Activated CD4-positive, alpha-beta T cell treated with anti-CD3 and anti-CD28 coated beads, Interleukin-2, amount 50 U/mL, for 16 hours (primary cell): Measurements from ENCODE around the gene RIOX2.
A peak's percentile ranks its signal among the peaks of the same experiment; 100 is the strongest.
"Not testable (repeated sequence)": the region's sequence is repeated elsewhere in the genome, so short reads cannot be mapped to it uniquely, and the experiment has no call there.

Source experiments
- DNase-seq: peaks from one replicate; pipeline ENCODE4 v3.0.0-alpha.2; 2020

RIOX2 gene

DNA sequence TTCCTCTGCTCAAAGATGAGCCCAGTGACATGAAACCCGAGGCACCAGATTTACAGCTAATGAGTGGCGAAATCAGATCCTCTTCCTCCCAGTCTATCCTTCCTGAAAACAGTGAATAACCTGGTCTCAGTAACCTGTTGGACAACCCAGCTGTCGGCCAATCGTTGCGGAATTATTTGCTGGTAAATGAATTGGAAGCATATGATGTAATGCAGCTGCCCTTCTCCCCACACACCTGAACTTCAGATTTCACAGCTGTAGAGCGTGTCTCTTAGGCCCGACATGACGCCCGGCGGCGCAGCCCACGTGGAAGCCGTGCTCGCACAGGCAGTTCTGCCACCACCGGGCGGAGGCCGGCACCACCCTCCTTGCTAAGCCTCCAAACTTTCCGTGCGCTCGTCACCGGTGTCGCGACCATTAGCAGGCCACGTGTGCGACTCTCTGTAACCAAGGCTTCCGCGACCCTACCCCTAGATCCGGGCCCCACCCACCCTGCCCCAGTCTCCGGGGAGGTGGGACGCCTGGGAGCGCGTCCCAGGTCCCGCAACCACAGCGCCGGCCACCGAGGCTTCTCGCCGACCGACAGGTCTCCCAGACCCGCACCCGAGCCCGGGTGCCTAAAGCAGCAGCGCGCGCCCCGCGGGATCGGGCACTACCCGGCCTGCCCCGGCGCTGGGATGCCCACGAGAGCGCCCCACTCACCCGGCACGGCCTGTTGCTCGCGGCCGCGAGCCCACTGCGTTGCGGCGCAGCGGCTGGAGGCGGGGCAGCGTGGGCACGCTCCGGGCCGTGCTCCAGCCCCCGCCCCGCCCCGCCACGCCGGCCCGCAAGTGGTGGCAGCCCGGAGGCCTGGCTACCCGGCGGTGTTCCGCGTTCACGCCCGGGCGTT lies at the start of gene RIOX2:
TSS of gene RIOX2 (minus strand) at position 753 of the 889 bp plus-strand sequence. CDS start 4,838 bp downstream, outside the sequence.
- peak; percentile 80 for DNase-seq

DNA sequence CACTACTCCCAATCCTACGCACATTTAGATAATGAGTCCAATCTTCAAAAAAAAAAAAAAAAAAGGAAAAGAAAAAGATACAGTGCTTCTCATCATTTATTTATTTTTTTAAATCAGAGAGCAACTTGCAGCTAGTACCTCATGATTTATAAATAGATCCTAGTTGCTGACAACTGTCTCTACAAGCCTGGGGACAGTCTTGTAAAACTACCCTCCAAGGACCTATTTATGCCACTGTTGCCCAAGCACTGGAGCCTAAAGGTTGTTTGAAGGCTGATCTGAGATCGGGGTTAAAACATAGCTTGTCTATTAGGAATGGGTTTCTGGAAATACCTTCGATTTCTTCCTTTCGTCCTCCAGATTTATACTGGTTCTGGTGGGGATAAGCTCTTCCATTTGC lies 48.2 kb upstream of the RIOX2 start:
- DNase-seq = no peak

DNA sequence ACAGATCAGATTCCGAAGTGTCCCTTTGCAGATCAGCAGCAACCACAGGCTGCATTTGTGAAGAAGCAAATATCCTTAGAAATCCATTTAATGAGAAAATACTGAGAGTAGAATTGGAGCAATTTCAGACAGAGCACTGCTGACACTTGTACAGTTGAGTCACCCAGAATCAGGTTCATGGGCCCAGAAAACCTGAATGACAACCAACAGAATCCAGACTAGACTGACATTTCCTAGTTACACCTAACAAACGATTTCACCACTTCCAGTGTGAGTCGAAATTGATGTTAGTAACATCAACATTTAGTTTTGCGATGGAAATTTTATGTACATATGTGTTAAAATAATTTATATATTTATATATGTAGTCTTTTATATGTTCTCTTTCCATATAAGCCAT lies 46.1 kb upstream of the RIOX2 start:
- no peak for DNase-seq

DNA sequence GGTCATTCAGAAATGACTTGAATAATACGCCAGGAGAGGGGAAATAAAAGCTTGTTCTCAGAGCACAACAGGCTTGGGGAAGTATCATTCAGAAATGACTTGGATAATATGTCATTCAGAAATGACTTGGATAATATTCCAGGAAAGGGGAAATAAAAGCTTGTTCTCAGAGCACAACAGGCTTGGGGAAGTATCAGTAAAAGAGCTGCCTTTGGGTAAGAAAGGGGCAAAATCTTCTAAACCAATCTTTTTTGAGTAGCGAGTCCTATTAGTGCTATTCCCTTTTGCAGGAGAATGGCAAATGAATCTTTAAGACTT lies 42.0 kb upstream of the RIOX2 start:
- no peak for DNase-seq

- no peak for DNase-seq
Observed at GRCh38 chr3:98013411-98014267, 41.4 kb upstream of the RIOX2 start.

GRCh38 chr3:98012979-98013378 lies 40.7 kb upstream of the RIOX2 start:
- DNase-seq = no peak

- not testable (repeated sequence) for DNase-seq
Observed at GRCh38 chr3:98010883-98011449, 38.7 kb upstream of the RIOX2 start.

DNA sequence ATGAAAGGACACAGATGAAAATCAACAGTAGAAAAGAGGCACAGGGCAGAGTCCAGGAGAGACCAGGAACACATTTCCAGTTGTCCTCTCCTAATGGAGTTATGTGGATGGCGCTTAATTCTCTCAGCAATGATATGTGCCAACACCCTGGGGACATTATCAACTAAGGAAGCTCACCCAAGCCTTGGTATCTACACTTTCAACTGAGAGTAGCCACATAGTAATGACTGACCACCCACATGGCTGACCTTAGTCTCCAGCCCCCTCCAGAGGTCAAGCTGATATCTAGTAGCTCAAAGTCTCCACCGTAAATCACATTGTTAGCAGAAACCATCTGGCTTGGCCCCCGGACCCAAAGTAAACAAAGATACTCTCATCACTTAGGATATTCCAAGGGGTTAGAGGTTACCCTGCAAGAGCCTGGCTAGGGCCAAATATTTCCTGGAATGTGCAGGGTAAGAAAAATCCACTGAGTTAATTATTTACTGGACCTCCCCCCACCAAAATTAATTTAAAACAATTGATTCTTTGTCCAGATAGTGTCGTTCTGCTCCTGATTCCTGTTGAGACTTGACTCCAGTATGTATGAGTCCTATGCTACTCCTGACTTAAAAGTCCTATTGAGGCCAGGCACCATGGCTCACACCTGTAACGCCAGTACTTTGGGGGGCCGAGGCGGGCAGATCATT lies 38.1 kb upstream of the RIOX2 start:
- no peak for DNase-seq

DNA sequence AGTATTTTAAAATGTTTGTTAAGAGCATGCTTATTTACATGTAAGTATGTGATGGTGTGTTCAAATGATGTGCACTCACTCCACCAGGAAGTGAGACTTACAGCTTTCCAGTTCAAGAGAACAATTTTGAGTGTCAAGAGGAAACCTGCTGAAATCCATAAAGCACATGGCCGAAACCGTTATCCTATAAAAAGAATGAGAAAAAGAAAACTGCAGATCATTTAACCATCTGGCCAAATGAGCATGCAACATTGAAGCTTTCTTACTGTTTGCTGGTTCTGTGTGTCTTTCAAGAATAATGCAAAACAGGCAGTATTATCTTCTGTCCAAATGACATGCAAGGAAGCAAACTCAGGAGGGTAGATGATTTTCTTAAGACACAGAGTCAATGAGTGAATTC lies 36.6 kb upstream of the RIOX2 start:
- DNase-seq = no peak

- DNase-seq = no peak
Observed at GRCh38 chr3:98005438-98005837, 33.2 kb upstream of the RIOX2 start.

DNA sequence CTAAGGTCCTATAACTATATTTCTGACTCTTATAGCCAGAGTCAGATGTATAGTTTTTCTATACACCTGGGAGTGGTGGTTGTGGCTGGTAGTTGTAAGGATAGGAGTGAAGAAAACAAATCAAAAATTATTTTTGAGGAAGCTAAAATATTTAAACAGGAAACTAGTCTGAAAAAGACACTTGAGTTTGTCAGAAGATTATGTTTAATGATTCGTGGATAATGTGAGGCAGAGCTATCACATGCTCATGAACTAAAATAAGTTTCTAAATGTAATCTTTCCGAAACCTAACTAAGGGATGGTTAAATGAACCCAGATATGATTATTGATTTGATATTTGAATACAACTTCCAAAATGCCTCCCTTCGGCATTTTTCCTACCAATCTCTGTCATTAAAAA lies 32.5 kb upstream of the RIOX2 start:
- no peak for DNase-seq

DNA sequence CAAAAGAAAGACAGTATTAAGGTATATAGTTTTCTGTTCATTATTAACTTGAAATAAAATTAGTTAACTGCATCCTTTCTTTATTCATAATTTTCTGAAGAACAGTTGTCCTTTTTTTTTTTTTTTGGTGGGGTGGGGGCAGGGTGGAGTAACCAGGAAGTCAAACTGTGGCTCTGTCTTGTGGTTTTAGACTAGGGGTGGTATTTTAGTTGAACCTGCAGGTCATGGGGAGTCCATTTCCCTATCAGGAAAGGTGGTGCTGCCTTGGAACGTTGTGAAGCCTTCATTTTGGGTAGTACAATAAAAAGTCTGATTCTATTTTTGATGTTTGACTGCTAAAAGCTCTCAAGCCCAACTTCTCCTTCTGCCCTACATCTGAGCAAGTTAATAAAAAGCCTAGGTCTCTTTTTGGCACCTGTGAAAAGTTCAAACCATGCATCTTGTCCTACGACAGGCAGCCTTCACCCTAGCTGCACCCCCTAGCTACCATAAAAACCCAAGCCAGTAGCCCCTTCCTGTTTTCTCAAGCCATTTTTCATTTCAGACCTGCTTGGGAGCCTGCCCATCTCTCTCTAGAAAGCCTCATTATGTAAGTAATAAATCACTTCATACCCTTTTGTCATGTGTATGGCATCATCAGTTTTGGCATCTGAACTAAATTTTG lies 31.2 kb upstream of the RIOX2 start:
- DNase-seq = no peak

DNA sequence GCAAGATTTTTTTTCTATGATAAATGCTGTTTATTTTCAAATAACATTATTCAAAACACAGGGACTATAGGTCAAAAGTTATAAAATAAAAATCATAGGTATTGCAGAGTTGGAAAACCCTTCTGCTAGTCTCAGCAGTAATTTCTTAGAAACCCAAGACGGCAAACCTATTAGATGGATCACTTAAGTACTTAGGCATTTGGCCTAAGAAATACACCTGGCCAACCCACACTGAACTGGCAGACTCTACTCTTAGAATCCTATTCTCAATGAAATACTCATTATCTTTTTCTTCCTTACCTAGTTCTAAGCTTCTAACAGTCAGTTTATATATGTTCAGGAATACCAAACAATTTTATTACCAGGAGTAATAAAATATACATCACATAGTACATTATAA lies 30.5 kb upstream of the RIOX2 start:
- DNase-seq = no peak

DNA sequence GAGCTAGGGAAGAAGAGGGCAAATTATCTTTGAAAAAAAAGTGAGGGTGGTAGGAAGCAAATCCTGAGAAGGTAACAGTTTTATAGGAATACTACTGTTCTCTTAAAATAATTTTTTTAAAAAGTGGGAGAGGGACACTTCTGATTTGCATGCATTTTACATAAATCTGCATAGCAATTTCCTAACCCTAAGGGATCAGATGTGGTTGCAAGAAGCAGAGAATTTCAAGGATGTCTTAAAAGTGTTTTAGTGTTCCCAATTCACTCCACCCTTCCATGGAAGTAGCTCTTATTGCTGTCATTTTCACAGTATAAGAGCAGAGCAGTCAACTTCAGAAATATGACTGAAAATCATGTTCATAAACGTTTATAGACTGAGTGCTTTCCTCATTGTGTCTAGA lies 27.8 kb upstream of the RIOX2 start:
- no peak for DNase-seq

DNA sequence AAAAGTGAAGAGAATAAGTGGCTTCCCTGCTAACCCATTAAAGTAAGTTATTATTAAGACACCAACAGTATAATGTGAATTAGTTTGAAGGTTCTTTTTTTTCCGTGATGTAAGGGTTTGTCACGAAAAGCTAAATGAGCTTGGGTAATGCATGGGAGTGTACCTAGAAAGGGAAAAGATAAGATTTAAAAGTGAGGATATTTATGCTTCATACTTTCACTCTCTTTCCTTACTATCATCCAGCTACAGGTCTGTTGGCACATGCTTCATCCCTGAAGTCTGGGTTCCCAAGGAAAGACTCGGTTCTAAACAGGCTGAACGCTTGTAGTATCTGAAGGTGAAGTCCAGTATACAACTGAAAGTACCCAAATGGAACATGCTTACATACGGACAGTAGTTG lies 26.9 kb upstream of the RIOX2 start:
- DNase-seq = no peak

- DNase-seq = no peak
Observed at GRCh38 chr3:97996988-97997387, 24.8 kb upstream of the RIOX2 start.

- DNase-seq = no peak
Observed at GRCh38 chr3:97994328-97994945, 22.2 kb upstream of the RIOX2 start.

GRCh38 chr3:97993526-97993925 lies 21.3 kb upstream of the RIOX2 start:
- no peak for DNase-seq

DNA sequence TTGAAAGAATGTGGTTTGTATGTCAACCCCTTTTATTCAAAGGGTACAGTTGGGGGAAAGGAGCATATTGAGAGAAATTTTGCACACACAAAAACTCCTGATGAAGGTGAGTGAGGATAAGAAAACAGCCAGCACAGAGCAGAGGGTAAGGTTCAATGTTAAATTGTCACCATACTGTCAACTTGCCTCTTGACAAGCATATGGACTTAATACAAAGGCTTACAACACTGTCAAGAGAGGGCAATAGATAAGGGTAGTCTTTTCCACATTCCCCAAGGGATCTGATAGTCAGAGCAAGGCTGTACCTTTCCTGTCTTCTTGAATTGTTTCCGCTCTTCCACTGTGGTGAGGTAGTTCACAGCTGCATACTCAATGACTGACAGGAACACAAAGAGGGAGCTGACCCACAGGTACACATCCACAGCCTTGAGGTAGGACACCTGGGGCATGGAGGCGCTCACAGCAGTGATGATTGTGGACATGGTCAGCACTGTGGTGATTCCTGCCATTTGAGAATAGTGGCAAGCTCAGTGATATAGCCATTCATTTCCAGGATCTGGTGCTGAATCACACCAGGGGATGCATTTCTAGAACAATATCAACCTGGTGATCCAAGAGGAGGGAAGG lies 20.4 kb upstream of the RIOX2 start:
- no peak for DNase-seq

- peak; percentile 60 for DNase-seq
Observed at GRCh38 chr3:97991293-97991682, 19.1 kb upstream of the RIOX2 start.

GRCh38 chr3:97990624-97991292 lies 18.5 kb upstream of the RIOX2 start:
- peak; percentile 55 for DNase-seq
